K562 (cell line): ENCODE data around the gene FPR1. TPM values are rescaled to one million over a fixed set of nuclear protein-coding genes. Genes with fewer than 3 reads are reported as not detected.

ENCODE experiments used
- ATAC-seq: fragments of 200-7000 bp; cut with Tn5 transposase; 3 replicates; pipeline ENCODE4 v1.9.1; 2020; ENCODE audit warnings: moderate library complexity
- BruUV-seq: library from RNA; stranded (reverse); fragments of 400-500 nt; replicated peaks from 2 replicates; lab custom pipeline; 2021; lab: Mats Ljungman, UMichigan
- CTCF ChIA-PET: fragments of 300-600 bp; formaldehyde crosslinking; extraction: SDS; loops from one replicate; lab custom pipeline; 2021; ENCODE audit warnings: low intra/inter-chr PET ratio; lab: Yijun Ruan, JAX
- POLR2A ChIA-PET: fragments of 300-600, 350-650 bp; sonication (Branson Sonifier 250); formaldehyde crosslinking; extraction: SDS; loops from one replicate; lab custom pipeline; 2021; ENCODE audit warnings: antibody characterized with exemption, inconsistent platforms; lab: Yijun Ruan, JAX
- DNase-seq, 4 experiments: peaks; one replicate each; pipeline versions ENCODE4 v3.0.0 to v3.0.0-alpha.2; 2011 to 2018; ENCODE audit warnings: low spot score in 3 of 4, mixed read lengths in 3 of 4; ENCODE audit errors: extremely low read depth in 1 of 4
- FAIRE-seq: peaks from 2 replicates; lab custom pipeline; 2011; peaks lifted over from hg19 to GRCh38; lab: Jason Lieb, UNC
- H2AFZ ChIP-seq: 2 replicates; pipeline ENCODE4 v1.6.0; 2011; ENCODE audit warnings: low read depth, low read length, control low read depth, inconsistent platforms
- H3K27ac ChIP-seq: fragments of 200-600 bp; 3 replicates; pipeline ENCODE4 v1.8.0; 2011; ENCODE audit warnings: low read depth, mild to moderate bottlenecking, control low read depth, inconsistent platforms, low read length, moderate library complexity, mixed read lengths; ENCODE audit errors: extremely low read depth
- H3K27me3 ChIP-seq, 2 experiments: fragments of 300-600 bp in 1 of 2; 2 replicates in 1 of 2; 3 replicates in 1 of 2; pipeline versions ENCODE4 v1.6.0 to v1.8.0; 2011; ENCODE audit warnings: inconsistent platforms in 2 of 2, low read length in 2 of 2, mild to moderate bottlenecking in 1 of 2, mixed read lengths in 1 of 2, moderate library complexity in 1 of 2; ENCODE audit not compliant: control insufficient read depth in 2 of 2, insufficient read depth in 2 of 2
- H3K36me3 ChIP-seq: fragments of 300-600 bp; 3 replicates; pipeline ENCODE4 v1.8.0; 2011; ENCODE audit warnings: mild to moderate bottlenecking, low read length, inconsistent platforms; ENCODE audit not compliant: control insufficient read depth, insufficient read depth
- H3K4me1 ChIP-seq, 2 experiments: fragments of 200-600 bp in 1 of 2; replicated peaks in 1 of 2; 2 replicates in 1 of 2; 3 replicates in 1 of 2; pipeline versions ENCODE4 v1.5.1 to v1.8.0; 2011; ENCODE audit warnings: inconsistent platforms in 2 of 2, low read length in 2 of 2, mild to moderate bottlenecking in 1 of 2, mixed read lengths in 1 of 2, moderate library complexity in 1 of 2; ENCODE audit not compliant: control insufficient read depth in 2 of 2, insufficient read depth in 2 of 2
- H3K4me2 ChIP-seq: 2 replicates; pipeline ENCODE4 v1.6.1; 2011; ENCODE audit warnings: low read length, control low read depth, inconsistent platforms, mixed read lengths; ENCODE audit not compliant: insufficient read depth
- H3K4me3 ChIP-seq: fragments of 200-600 bp; sonication (generic), shearing (Covaris generic); 2 replicates; pipeline ENCODE4 v1.5.1; 2016; ENCODE audit warnings: control low read depth, inconsistent platforms
- H3K79me2 ChIP-seq: fragments of 200-600 bp; 3 replicates; pipeline ENCODE4 v1.8.0; 2011; ENCODE audit warnings: low read length, inconsistent platforms; ENCODE audit not compliant: control insufficient read depth, insufficient read depth
- H3K9ac ChIP-seq, 2 experiments: 2 replicates each; pipeline versions ENCODE4 v1.6.0 to v1.6.1; 2011; ENCODE audit warnings: low read depth in 2 of 2, low read length in 2 of 2, control low read depth in 1 of 2, inconsistent platforms in 1 of 2, mild to moderate bottlenecking in 1 of 2, mixed read lengths in 1 of 2; ENCODE audit not compliant: insufficient read depth in 1 of 2
- H3K9me1 ChIP-seq: one replicate; pipeline ENCODE4 v1.6.0; 2011; ENCODE audit warnings: inconsistent platforms, mild to moderate bottlenecking, low read length, moderate library complexity; ENCODE audit not compliant: control insufficient read depth, insufficient read depth
- H3K9me3 ChIP-seq: replicated peaks from 2 replicates; pipeline ENCODE4 v1.5.1; 2011; ENCODE audit warnings: low read depth, low read length, inconsistent platforms; ENCODE audit not compliant: control insufficient read depth, insufficient read depth
- H4K20me1 ChIP-seq: replicated peaks from 2 replicates; pipeline ENCODE4 v1.6.1; 2011; ENCODE audit warnings: low read length, inconsistent platforms, mixed read lengths; ENCODE audit not compliant: control insufficient read depth, insufficient read depth
- ELF4 ChIP-seq: fragments of 450-650 bp; formaldehyde crosslinking; IDR thresholded peaks from 2 replicates; pipeline ENCODE4 v1.4.0; 2022; ENCODE audit warnings: missing genetic modification characterization
- ERF ChIP-seq: fragments of 450-650 bp; formaldehyde crosslinking; IDR thresholded peaks from 2 replicates; pipeline ENCODE4 v1.4.0; 2020; ENCODE audit warnings: mild to moderate bottlenecking, mixed read lengths
- LCOR ChIP-seq: sonication (generic); formaldehyde crosslinking; IDR thresholded peaks from 2 replicates; pipeline ENCODE4 v1.8.0; 2022; ENCODE audit warnings: mild to moderate bottlenecking, missing genetic modification reagents
- SMAD3 ChIP-seq: fragments of 450-650 bp; formaldehyde crosslinking; conservative IDR thresholded peaks from 2 replicates; pipeline ENCODE4 v1.4.0; 2020; ENCODE audit warnings: mild to moderate bottlenecking
- SMARCE1 ChIP-seq: fragments of 450-650 bp; IDR thresholded peaks from 2 replicates; pipeline ENCODE4 v1.7.1; 2016; ENCODE audit warnings: mild to moderate bottlenecking
- ZNF561 ChIP-seq: fragments of 450-650 bp; formaldehyde crosslinking; conservative IDR thresholded peaks from 2 replicates; pipeline ENCODE4 v1.4.0; 2020; ENCODE audit warnings: mild to moderate bottlenecking, moderate library complexity
- ZNF589 ChIP-seq: fragments of 200-800 bp; sonication (Bioruptor generic); IDR thresholded peaks from 2 replicates; pipeline ENCODE4 v1.6.1; 2016; ENCODE audit warnings: low read depth, missing genetic modification characterization, missing compliant biosample characterization
- WGBS: fragments of 100-300 bp; shearing (Covaris generic); methylation state at CpG from one replicate; pipeline ENCODE4 v1.1.6; 2016; ENCODE audit warnings: low coverage, mixed read lengths; ENCODE audit not compliant: insufficient coverage; ENCODE audit errors: missing lambda C conversion rate; 5-methylcytosine and 5-hydroxymethylcytosine counted together
- in situ Hi-C: fragments of 300-500 bp; cut with MboI; formaldehyde crosslinking; loops from 4 replicates; pipeline ENCODE4 v1.15.0; 2018; ENCODE audit warnings: inconsistent platforms, mixed read lengths
- intact Hi-C: fragments of 100-400 bp; cut with micrococcal nuclease; formaldehyde crosslinking; loops from 2 replicates; pipeline ENCODE4 v1.14.2; 2022
- polyA plus RNA-seq, 8 experiments: library from polyadenylated mRNA; depleted of rRNA in 4 of 8; stranded (reverse) in 5 of 8; unstranded in 3 of 8; fragments of >200 nt; fragmentation: Nextera tagmentation in 2 of 8; fragmentation: Illumina TruSeq in 1 of 8; extraction: Ambion mirVana in 2 of 8; extraction: Trizol in 1 of 8; gene quantifications; 2 replicates each; pipeline versions ENCODE4 v1.2.1 to v1.2.3, GENCODE V29; 2011 to 2014; ENCODE audit warnings: inconsistent platforms in 1 of 8, missing spikeins in 1 of 8
- total RNA-seq, 7 experiments: library from RNA; depleted of rRNA in 6 of 7; stranded (reverse); fragments of >200 nt in 6 of 7; fragmentation: Illumina TruSeq in 2 of 7; extraction: Trizol in 2 of 7; gene quantifications; 2 replicates each; pipeline versions ENCODE4 v1.2.1 to v1.2.3, GENCODE V29; 2011 to 2021; ENCODE audit warnings: low replicate concordance in 1 of 7
- TF ChIP-seq, protein P1 (sequence below): fragments of 200-800 bp; sonication (Bioruptor generic); IDR thresholded peaks from 2 replicates; pipeline ENCODE4 v1.6.1; 2017; ENCODE audit warnings: missing genetic modification characterization, missing compliant biosample characterization
- TF ChIP-seq, protein P2 (sequence below): sonication (generic); formaldehyde crosslinking; IDR thresholded peaks from 2 replicates; pipeline ENCODE4 v1.8.0; 2023; ENCODE audit warnings: mild to moderate bottlenecking, missing genetic modification reagents
- TF ChIP-seq, protein P3 (sequence below): fragments of 450-650 bp; conservative IDR thresholded peaks from 2 replicates; pipeline ENCODE4 v1.6.1; 2016; ENCODE audit warnings: missing genetic modification characterization, low read depth, mild to moderate bottlenecking, control low read depth, missing compliant biosample characterization

Gene FPR1
- total and polyA plus RNA-seq, 9 of the 15 experiments (the other 6 are each of a cell fraction or from before 2014, with no cell fraction given), result 0.06 to 0.25 (median 0.14) TPM; not detected in 4

DNA sequence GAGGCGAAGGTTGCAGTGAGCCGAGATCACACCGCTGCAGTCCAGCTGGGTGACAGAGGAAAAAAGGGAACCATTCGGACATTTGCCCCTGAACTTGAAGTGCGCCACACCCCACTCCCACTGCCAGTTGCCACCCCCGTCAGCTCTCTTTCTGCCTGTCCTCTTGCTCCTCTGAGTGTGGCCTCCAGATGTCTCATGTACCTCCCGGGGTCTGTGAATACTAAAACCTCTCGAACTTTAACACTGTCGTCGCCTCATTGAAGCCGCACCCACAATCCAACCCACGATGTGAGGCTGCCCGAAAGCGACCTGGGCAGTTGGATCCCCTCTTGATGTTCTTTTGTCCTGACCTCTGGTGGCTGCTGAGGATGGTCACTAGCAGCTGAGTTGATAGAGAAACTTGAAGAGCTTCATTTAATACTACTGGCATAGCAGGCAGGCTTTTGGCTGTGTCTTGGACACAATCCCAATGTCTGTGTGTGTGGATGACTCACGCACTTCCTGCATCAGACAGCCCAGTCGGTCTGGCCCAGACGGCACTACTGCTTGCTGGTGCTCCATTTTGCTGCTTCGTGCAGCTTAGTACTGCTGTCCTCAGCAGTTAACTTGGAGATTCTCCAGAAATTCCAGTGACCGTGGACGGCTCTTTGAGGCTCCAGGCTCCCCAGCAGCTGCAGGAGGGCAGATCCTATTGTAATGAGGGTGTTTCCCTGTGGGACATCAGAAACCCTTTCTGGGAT is 47.5 kb upstream of the FPR1 start:
- CTCF ChIA-PET, result interaction anchor here (0.6 kb wide), 1 partner anchor 10 kb away, joined by 3 read pairs; no protein-coding TSS in a partner anchor
- peak overlapping the region; percentile 74 to 85; a peak in 3 of 4 replicates for H3K9ac ChIP-seq
- no peaks in the 10 kb centered on the region for H3K27me3 ChIP-seq
- H3K4me1 ChIP-seq, result peaks cover 31 to 74% of the 10 kb centered on the region in 2 experiments
- H3K4me2 ChIP-seq, result peak overlapping the region; percentile 81
- intact Hi-C loops, result loop anchor here (5.0 kb wide), 1 partner anchor 97 kb away; no protein-coding TSS in a partner anchor
- 19% methylated on average over 16 of the region's 20 CpGs for WGBS
- H3K36me3 ChIP-seq, result 0 out of 3 replicates have a peak, but pooled peaks cover 2% of the 10 kb centered on the region
- peak; percentile 97 for FAIRE-seq
- POLR2A ChIA-PET, result interaction anchor here (1.0 to 1.6 kb wide), 4 partner anchors 10 to 104 kb away, joined by 3 to 9 read pairs (median 4); no protein-coding TSS in a partner anchor
- in situ Hi-C loops, result no loop called here
- H3K27ac ChIP-seq, result peak overlapping the region; percentile 97
- peak; percentile 81 for ATAC-seq
- H4K20me1 ChIP-seq, result no peaks in the 10 kb centered on the region
- peak; percentile 59 to 88 (median 66) for DNase-seq
- H3K9me3 ChIP-seq, result peaks cover 9% of the 10 kb centered on the region
- no peaks in the 10 kb centered on the region for H3K9me1 ChIP-seq
- no TSS peak for BruUV-seq
- peak overlapping the region; percentile 69 for H2AFZ ChIP-seq
- no peak overlapping the region for H3K4me3 ChIP-seq
- peaks cover 27% of the 10 kb centered on the region for H3K79me2 ChIP-seq
- TF ChIP-seq ELF4 (CRISPR knock-in tag) (peak; percentile 16; the same call in 1 of the 2 replicates), ERF (CRISPR knock-in tag) (peak; percentile 68; the same call in 1 of the 2 replicates), ZNF561 (CRISPR knock-in tag) (no peak), ZNF589 (CRISPR knock-in tag) (0 out of 2 replicates have a peak, but pooled peaks have one; percentile 32), SMARCE1 (peak; percentile 58; the same call in 1 of the 2 replicates), SMAD3 (CRISPR knock-in tag) (peak; percentile 47; the same call in 1 of the 2 replicates), LCOR (CRISPR knock-in tag) (peak; percentile 30; the same call in 1 of the 2 replicates)
- TF ChIP-seq, protein P1, sequence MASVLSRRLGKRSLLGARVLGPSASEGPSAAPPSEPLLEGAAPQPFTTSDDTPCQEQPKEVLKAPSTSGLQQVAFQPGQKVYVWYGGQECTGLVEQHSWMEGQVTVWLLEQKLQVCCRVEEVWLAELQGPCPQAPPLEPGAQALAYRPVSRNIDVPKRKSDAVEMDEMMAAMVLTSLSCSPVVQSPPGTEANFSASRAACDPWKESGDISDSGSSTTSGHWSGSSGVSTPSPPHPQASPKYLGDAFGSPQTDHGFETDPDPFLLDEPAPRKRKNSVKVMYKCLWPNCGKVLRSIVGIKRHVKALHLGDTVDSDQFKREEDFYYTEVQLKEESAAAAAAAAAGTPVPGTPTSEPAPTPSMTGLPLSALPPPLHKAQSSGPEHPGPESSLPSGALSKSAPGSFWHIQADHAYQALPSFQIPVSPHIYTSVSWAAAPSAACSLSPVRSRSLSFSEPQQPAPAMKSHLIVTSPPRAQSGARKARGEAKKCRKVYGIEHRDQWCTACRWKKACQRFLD (CRISPR knock-in tag), result peak; percentile 55; the same call in 1 of the 2 replicates
- TF ChIP-seq, protein P2, sequence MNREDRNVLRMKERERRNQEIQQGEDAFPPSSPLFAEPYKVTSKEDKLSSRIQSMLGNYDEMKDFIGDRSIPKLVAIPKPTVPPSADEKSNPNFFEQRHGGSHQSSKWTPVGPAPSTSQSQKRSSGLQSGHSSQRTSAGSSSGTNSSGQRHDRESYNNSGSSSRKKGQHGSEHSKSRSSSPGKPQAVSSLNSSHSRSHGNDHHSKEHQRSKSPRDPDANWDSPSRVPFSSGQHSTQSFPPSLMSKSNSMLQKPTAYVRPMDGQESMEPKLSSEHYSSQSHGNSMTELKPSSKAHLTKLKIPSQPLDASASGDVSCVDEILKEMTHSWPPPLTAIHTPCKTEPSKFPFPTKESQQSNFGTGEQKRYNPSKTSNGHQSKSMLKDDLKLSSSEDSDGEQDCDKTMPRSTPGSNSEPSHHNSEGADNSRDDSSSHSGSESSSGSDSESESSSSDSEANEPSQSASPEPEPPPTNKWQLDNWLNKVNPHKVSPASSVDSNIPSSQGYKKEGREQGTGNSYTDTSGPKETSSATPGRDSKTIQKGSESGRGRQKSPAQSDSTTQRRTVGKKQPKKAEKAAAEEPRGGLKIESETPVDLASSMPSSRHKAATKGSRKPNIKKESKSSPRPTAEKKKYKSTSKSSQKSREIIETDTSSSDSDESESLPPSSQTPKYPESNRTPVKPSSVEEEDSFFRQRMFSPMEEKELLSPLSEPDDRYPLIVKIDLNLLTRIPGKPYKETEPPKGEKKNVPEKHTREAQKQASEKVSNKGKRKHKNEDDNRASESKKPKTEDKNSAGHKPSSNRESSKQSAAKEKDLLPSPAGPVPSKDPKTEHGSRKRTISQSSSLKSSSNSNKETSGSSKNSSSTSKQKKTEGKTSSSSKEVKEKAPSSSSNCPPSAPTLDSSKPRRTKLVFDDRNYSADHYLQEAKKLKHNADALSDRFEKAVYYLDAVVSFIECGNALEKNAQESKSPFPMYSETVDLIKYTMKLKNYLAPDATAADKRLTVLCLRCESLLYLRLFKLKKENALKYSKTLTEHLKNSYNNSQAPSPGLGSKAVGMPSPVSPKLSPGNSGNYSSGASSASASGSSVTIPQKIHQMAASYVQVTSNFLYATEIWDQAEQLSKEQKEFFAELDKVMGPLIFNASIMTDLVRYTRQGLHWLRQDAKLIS (CRISPR knock-in tag), result peak; percentile 7; the same call in 1 of the 2 replicates
- TF ChIP-seq, protein P3, sequence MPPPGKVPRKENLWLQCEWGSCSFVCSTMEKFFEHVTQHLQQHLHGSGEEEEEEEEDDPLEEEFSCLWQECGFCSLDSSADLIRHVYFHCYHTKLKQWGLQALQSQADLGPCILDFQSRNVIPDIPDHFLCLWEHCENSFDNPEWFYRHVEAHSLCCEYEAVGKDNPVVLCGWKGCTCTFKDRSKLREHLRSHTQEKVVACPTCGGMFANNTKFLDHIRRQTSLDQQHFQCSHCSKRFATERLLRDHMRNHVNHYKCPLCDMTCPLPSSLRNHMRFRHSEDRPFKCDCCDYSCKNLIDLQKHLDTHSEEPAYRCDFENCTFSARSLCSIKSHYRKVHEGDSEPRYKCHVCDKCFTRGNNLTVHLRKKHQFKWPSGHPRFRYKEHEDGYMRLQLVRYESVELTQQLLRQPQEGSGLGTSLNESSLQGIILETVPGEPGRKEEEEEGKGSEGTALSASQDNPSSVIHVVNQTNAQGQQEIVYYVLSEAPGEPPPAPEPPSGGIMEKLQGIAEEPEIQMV (tag), result no peak
